HepG2 (cell line): Measurements from ENCODE around the gene S100Z. TPM values are rescaled to one million over a fixed set of nuclear protein-coding genes. Genes with fewer than 3 reads are reported as not detected.

Source experiments
- IRF9 ChIP-seq: sonication (generic); formaldehyde crosslinking; IDR thresholded peaks from 2 replicates; pipeline ENCODE4 v1.8.0; 2022; ENCODE audit warnings: missing genetic modification reagents, mild to moderate bottlenecking, borderline replicate concordance
- ISX ChIP-seq: sonication (generic); formaldehyde crosslinking; conservative IDR thresholded peaks from 2 replicates; pipeline ENCODE4 v1.5.0; 2020; ENCODE audit warnings: missing genetic modification reagents
- MAFG ChIP-seq: sonication (generic); formaldehyde crosslinking; IDR thresholded peaks from 2 replicates; pipeline ENCODE4 v1.5.1; 2020; ENCODE audit warnings: mild to moderate bottlenecking, missing genetic modification reagents
- MED13 ChIP-seq: sonication (generic); formaldehyde crosslinking; IDR thresholded peaks from 2 replicates; pipeline ENCODE4 v1.5.0; 2020; ENCODE audit warnings: missing genetic modification reagents
- RELA ChIP-seq: sonication (generic); formaldehyde crosslinking; IDR thresholded peaks from 2 replicates; pipeline ENCODE4 v1.4.0; 2020; ENCODE audit warnings: missing genetic modification reagents
- TBP ChIP-seq: sonication (generic); formaldehyde crosslinking; IDR thresholded peaks from 2 replicates; pipeline ENCODE4 v1.5.0; 2020; ENCODE audit warnings: missing genetic modification reagents
- TEF ChIP-seq: sonication (generic); formaldehyde crosslinking; IDR thresholded peaks from 2 replicates; pipeline ENCODE4 v1.5.0; 2020; ENCODE audit warnings: missing genetic modification reagents
- ZBTB43 ChIP-seq: sonication (generic); formaldehyde crosslinking; conservative IDR thresholded peaks from 2 replicates; pipeline ENCODE4 v1.4.0; 2020; ENCODE audit warnings: missing genetic modification reagents
- ZNF232 ChIP-seq: sonication (generic); formaldehyde crosslinking; IDR thresholded peaks from 2 replicates; pipeline ENCODE4 v1.4.0; 2020; ENCODE audit warnings: missing genetic modification reagents, borderline replicate concordance
- ZNF296 ChIP-seq: sonication (generic); formaldehyde crosslinking; conservative IDR thresholded peaks from 2 replicates; pipeline ENCODE4 v1.5.0; 2020; ENCODE audit warnings: mild to moderate bottlenecking, missing genetic modification reagents
- ZNF503 ChIP-seq: sonication (generic); formaldehyde crosslinking; IDR thresholded peaks from 2 replicates; pipeline ENCODE4 v1.4.0; 2020; ENCODE audit warnings: missing genetic modification reagents
- ZNF556 ChIP-seq: sonication (generic); formaldehyde crosslinking; IDR thresholded peaks from 2 replicates; pipeline ENCODE4 v1.4.0; 2020; ENCODE audit warnings: mild to moderate bottlenecking, missing genetic modification reagents, borderline replicate concordance
- ZNF607 ChIP-seq: sonication (generic); formaldehyde crosslinking; IDR thresholded peaks from 2 replicates; pipeline ENCODE4 v1.5.1; 2020; ENCODE audit warnings: missing genetic modification reagents, mild to moderate bottlenecking, borderline replicate concordance
- ZNF687 ChIP-seq: sonication (generic); formaldehyde crosslinking; IDR thresholded peaks from 2 replicates; pipeline ENCODE4 v1.5.1; 2020; ENCODE audit warnings: mild to moderate bottlenecking, missing genetic modification reagents, moderate library complexity
- ZNF800 ChIP-seq: sonication (generic); formaldehyde crosslinking; IDR thresholded peaks from 2 replicates; pipeline ENCODE4 v1.4.0; 2020; ENCODE audit warnings: missing genetic modification reagents
- ZSCAN29 ChIP-seq: sonication (generic); formaldehyde crosslinking; conservative IDR thresholded peaks from 2 replicates; pipeline ENCODE4 v1.4.0; 2020; ENCODE audit warnings: mild to moderate bottlenecking, missing genetic modification reagents
- polyA plus RNA-seq, 8 experiments: library from polyadenylated mRNA; depleted of rRNA in 3 of 8; stranded (reverse) in 7 of 8; unstranded in 1 of 8; fragments of >200 nt; fragmentation: Illumina TruSeq in 4 of 8; extraction: Trizol in 4 of 8; gene quantifications; 2 replicates each; pipeline versions ENCODE4 v1.2.1 to v1.2.3, GENCODE V29; 2011 to 2016; ENCODE audit warnings: low read depth in 4 of 8, missing spikeins in 1 of 8, mixed read lengths in 1 of 8; ENCODE audit not compliant: insufficient read depth in 1 of 8
- total RNA-seq, 5 experiments: library from RNA; depleted of rRNA; stranded (reverse); fragments of >200 nt; fragmentation: Illumina TruSeq; extraction: Trizol; gene quantifications; 2 replicates each; pipeline ENCODE4 v1.2.3, GENCODE V29; 2016; ENCODE audit warnings: low read depth in 1 of 5

S100Z gene
- total and polyA plus RNA-seq, 2 of the 13 experiments (the other 11 are each of a cell fraction or from before 2014, with no cell fraction given) = 0.22 TPM; not detected in 1

GRCh38 chr5:76818844-76819831, 30.7 kb upstream of the S100Z start, which contains the start of gene F2RL1 (continued):
- TF ChIP-seq ZNF232 (peak; percentile 48; the same call in 1 of the 2 replicates), TBP (0 out of 2 replicates have a peak, but pooled peaks have one; percentile 33), ZNF556 (CRISPR knock-in tag) (no peak; the same call in 1 of the 2 replicates), ZNF296 (CRISPR knock-in tag) (no peak), MAFG (CRISPR knock-in tag) (no peak), TEF (CRISPR knock-in tag) (no peak), ZNF800 (CRISPR knock-in tag) (peak; percentile 97), ZSCAN29 (CRISPR knock-in tag) (no peak), ZNF687 (CRISPR knock-in tag) (peak; percentile 82), ZNF607 (CRISPR knock-in tag) (no peak), ISX (CRISPR knock-in tag) (no peak; the same call in 1 of the 2 replicates), RELA (CRISPR knock-in tag) (peak; percentile 26; the same call in 1 of the 2 replicates), ZNF503 (CRISPR knock-in tag) (0 out of 2 replicates have a peak, but pooled peaks have one; percentile 42), IRF9 (peak; percentile 74; the same call in 1 of the 2 replicates), ZBTB43 (0 out of 2 replicates have a peak, but pooled peaks have one; percentile 37), MED13 (CRISPR knock-in tag) (peak; percentile 39; the same call in 1 of the 2 replicates)
